ENCODE data around the gene ANGPT4. TPM values are rescaled to one million over a fixed set of nuclear protein-coding genes. Genes with fewer than 3 reads are reported as not detected.
A peak's percentile ranks its signal among the peaks of the same experiment; 100 is the strongest.

Gene ANGPT4
- total and polyA plus RNA-seq, 9 of the 15 experiments (the other 6 are each of a cell fraction or from before 2014, with no cell fraction given) = not detected

- TF ChIP-seq COPS2 (conservative IDR thresholded peaks at IDR 0.05) (no peak), ATF1 (CRISPR knock-in tag; IDR thresholded peaks at IDR 0.05) (no peak), ATF1 (tag; IDR thresholded peaks at IDR 0.05) (no peak), TFAM (CRISPR knock-in tag; conservative IDR thresholded peaks at IDR 0.05) (no peak), KLF10 (CRISPR knock-in tag; IDR thresholded peaks at IDR 0.05) (no peak), ZNF609 (CRISPR knock-in tag; IDR thresholded peaks at IDR 0.05; ENCODE audit: borderline replicate concordance) (no peak), IRF1 (CRISPR knock-in tag; IDR thresholded peaks at IDR 0.05; ENCODE audit: borderline replicate concordance) (no peak), KDM4B (IDR thresholded peaks at IDR 0.05; ENCODE audit: borderline replicate concordance in 2 of 2, low read depth in 1 of 2) (no peak), ZNF133 (CRISPR knock-in tag; IDR thresholded peaks at IDR 0.05) (no peak), CEBPG (CRISPR knock-in tag; IDR thresholded peaks at IDR 0.05) (peak; percentile 79), CEBPG (tag; conservative IDR thresholded peaks at IDR 0.05 in 1 of 2, IDR thresholded peaks at IDR 0.05 in 1 of 2) (peak; percentile 60 to 89; a peak in 3 of 4 replicates), FOSL1 (tag; conservative IDR thresholded peaks at IDR 0.05) (peak; percentile 63), MITF (IDR thresholded peaks at IDR 0.05) (no peak), TBL1XR1 (IDR thresholded peaks at IDR 0.05; ENCODE audit: low read length in 2 of 2) (no peak), JUND (IDR thresholded peaks at IDR 0.05; ENCODE audit: borderline replicate concordance, low read depth, low read length) (peak; percentile 46; the same call in 1 of the 2 replicates), JUND (tag; IDR thresholded peaks at IDR 0.05; ENCODE audit: borderline replicate concordance, low read depth, low read length) (no peak; the same call in 2 of the 3 replicates), ESRRB (CRISPR knock-in tag; IDR thresholded peaks at IDR 0.05; ENCODE audit: borderline replicate concordance) (no peak), EHMT2 (IDR thresholded peaks at IDR 0.05) (peak; percentile 39; the same call in 1 of the 2 replicates), PTBP1 (IDR thresholded peaks at IDR 0.05; ENCODE audit: low read depth, low read length) (no peak), RBM15 (IDR thresholded peaks at IDR 0.05; ENCODE audit: insufficient read depth, low read length) (no peak), ZNF347 (CRISPR knock-in tag; IDR thresholded peaks at IDR 0.05; ENCODE audit: low read depth) (no peak), ZNF121 (CRISPR knock-in tag; conservative IDR thresholded peaks at IDR 0.05) (no peak), CBX2 (IDR thresholded peaks at IDR 0.05; ENCODE audit: insufficient read depth, low read length, poor library complexity, severe bottlenecking) (no peak)
These were observed 34.9 kb downstream of the ANGPT4 start (continued) for GRCh38 chr20:881051-881782.

Data from K562 (cell line).